ENCODE measurements around the gene PLEKHB1. TPM values are rescaled to one million over a fixed set of nuclear protein-coding genes. Genes with fewer than 3 reads are reported as not detected.

Gene PLEKHB1
- total and polyA plus RNA-seq, 10 of the 15 experiments (the other 5 are each of a cell fraction or from before 2014, with no cell fraction given), result 0.58 to 2.6 (median 1.5) TPM; not detected in 1

DNA sequence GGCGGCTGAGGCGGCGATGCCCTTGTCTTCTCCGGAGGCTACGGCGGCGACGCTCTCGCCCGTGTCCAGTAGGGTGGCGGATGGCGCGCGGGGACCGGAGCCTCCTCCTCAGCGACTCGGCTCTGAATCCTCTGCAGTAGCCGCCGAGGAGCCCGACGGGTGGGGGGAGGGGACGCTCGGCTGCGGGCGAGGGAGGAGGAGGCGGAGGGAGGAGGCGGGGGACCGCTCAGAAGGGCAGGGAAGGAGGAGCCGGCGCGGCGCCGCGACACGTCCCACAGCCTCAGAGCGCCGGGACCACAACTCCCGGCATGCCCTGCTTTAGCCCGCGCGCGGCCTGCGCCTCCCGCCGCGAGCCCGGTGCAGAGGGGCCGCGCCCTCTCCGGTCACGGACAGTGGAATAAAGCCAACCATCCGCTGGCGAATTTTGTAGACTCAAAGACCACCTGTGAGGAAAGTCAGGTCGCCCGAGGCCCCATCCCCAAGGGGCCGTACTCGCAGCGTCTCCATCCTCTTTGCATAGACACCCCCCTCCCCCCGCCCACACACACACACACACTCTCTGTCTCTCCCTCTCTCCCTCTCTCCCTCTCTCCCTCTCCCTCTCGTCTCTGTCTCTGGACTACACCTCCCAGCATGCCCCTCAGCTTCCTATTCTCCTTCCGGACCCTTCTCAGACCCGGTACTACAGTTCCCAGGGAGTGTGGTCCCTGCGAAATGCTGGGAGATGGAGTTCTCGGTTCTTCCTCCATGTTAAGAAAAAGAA lies 48.2 kb upstream of the PLEKHB1 start, which contains the start of gene FAM168A (continued):
- no peak for TF ChIP-seq ZNF384 (IDR thresholded peaks at IDR 0.05; ENCODE audit: borderline replicate concordance, low read depth, low read length)
- TF ChIP-seq CBX5 (IDR thresholded peaks at IDR 0.05; ENCODE audit: low read depth), result 0 out of 2 replicates have a peak, but pooled peaks have one; percentile 69
- no peak for TF ChIP-seq ZNF687 (IDR thresholded peaks at IDR 0.05)
- peak; percentile 91 for TF ChIP-seq NBN (IDR thresholded peaks at IDR 0.05)
- peak; percentile 83 for TF ChIP-seq HCFC1 (IDR thresholded peaks at IDR 0.05; ENCODE audit: low read length)
- TF ChIP-seq CREM (IDR thresholded peaks at IDR 0.05; ENCODE audit: low read depth), result peak; percentile 88; the same call in 1 of the 2 replicates
- peak; percentile 71 for TF ChIP-seq POLR2A (IDR thresholded peaks at IDR 0.05; ENCODE audit: low read depth, low read length)
- peak; percentile 32; the same call in 1 of the 2 replicates for TF ChIP-seq SREBF1 (IDR thresholded peaks at IDR 0.05; ENCODE audit: low read length)
- TF ChIP-seq, protein P1, sequence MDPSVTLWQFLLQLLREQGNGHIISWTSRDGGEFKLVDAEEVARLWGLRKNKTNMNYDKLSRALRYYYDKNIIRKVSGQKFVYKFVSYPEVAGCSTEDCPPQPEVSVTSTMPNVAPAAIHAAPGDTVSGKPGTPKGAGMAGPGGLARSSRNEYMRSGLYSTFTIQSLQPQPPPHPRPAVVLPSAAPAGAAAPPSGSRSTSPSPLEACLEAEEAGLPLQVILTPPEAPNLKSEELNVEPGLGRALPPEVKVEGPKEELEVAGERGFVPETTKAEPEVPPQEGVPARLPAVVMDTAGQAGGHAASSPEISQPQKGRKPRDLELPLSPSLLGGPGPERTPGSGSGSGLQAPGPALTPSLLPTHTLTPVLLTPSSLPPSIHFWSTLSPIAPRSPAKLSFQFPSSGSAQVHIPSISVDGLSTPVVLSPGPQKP (IDR thresholded peaks at IDR 0.05; ENCODE audit: low read depth, low read length), result peak; percentile 79
- TF ChIP-seq E4F1 (IDR thresholded peaks at IDR 0.05; ENCODE audit: borderline replicate concordance, partially characterized antibody), result peak; percentile 57
- TF ChIP-seq WRNIP1 (IDR thresholded peaks at IDR 0.05; ENCODE audit: borderline replicate concordance, low read depth, low read length), result peak; percentile 40; the same call in 1 of the 2 replicates
- no peak; the same call in 1 of the 2 replicates for TF ChIP-seq MAX (IDR thresholded peaks at IDR 0.05; ENCODE audit: low read depth, low read length)
- TF ChIP-seq SPI1 (IDR thresholded peaks at IDR 0.05; ENCODE audit: borderline replicate concordance, insufficient read depth, low read depth, low read length), result no peak
- TF ChIP-seq LARP7 (IDR thresholded peaks at IDR 0.05), result 0 out of 2 replicates have a peak, but pooled peaks have one; percentile 25
- no peak; the same call in 1 of the 2 replicates for TF ChIP-seq PKNOX1 (IDR thresholded peaks at IDR 0.05)
- TF ChIP-seq TAF1 (IDR thresholded peaks at IDR 0.05; ENCODE audit: borderline replicate concordance, low read depth, low read length), result peak; percentile 53; the same call in 1 of the 2 replicates
- 0 out of 2 replicates have a peak, but pooled peaks have one; percentile 15 for TF ChIP-seq ESRRA (IDR thresholded peaks at IDR 0.05; ENCODE audit: low read length)
- peak; percentile 30; the same call in 1 of the 2 replicates for TF ChIP-seq ZBED1 (IDR thresholded peaks at IDR 0.05; ENCODE audit: borderline replicate concordance)
- no peak for TF ChIP-seq NFYA (IDR thresholded peaks at IDR 0.05; ENCODE audit: borderline replicate concordance, low read depth, low read length)
- TF ChIP-seq NR2C1 (IDR thresholded peaks at IDR 0.05), result peak; percentile 84
- no peak for TF ChIP-seq BACH1 (IDR thresholded peaks at IDR 0.05; ENCODE audit: borderline replicate concordance)
- no peak for TF ChIP-seq CEBPB (IDR thresholded peaks at IDR 0.05; ENCODE audit: borderline replicate concordance in 1 of 2, low read depth in 2 of 2, low read length in 2 of 2)
